ENCODE results near the gene CLCN6.

DNA sequence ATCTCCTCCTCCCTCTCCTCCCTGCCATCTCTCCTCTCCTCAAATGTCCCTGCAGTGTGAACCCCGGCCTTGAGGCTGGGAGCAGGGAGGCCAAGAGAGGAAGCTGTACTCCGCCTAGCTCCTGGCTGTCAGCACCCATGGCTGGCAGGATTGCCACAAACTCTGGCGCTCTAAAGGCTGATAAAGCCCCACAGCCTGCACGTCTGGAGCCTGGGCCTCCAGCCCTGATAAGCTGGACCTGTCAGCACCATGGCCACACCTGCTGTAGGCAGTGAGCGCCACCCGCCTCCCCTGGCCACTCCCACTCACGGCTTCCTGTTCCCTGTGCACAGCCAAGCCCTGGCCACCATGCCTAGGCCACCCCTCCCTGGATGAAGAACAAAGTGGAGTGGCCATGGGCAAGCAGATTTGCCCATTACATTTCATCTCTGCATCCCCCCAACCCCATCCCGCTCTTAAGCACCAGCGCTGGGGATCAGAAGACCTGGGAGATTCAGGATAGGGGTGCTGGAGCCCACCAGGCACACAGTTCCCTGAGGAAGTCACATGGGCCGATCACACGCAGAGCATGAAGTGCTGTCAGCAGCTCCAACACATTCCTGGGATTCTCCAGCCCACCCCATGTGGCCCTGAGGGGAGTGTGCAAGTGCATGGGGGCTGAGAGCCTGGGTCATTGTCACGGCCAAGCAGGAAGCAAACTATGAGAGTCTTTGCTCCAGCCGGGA is 77.0 kb downstream of the CLCN6 start:
- TF ChIP-seq POLR2A (IDR thresholded peaks at IDR 0.05): no peak
- no peak for TF ChIP-seq POLR2AphosphoS5 (IDR thresholded peaks at IDR 0.05)
- TF ChIP-seq, protein P1, sequence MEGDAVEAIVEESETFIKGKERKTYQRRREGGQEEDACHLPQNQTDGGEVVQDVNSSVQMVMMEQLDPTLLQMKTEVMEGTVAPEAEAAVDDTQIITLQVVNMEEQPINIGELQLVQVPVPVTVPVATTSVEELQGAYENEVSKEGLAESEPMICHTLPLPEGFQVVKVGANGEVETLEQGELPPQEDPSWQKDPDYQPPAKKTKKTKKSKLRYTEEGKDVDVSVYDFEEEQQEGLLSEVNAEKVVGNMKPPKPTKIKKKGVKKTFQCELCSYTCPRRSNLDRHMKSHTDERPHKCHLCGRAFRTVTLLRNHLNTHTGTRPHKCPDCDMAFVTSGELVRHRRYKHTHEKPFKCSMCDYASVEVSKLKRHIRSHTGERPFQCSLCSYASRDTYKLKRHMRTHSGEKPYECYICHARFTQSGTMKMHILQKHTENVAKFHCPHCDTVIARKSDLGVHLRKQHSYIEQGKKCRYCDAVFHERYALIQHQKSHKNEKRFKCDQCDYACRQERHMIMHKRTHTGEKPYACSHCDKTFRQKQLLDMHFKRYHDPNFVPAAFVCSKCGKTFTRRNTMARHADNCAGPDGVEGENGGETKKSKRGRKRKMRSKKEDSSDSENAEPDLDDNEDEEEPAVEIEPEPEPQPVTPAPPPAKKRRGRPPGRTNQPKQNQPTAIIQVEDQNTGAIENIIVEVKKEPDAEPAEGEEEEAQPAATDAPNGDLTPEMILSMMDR (IDR thresholded peaks at IDR 0.05): no peak
